Subcutaneous adipose tissue (tissue), 4 donors: Measurements from ENCODE around the gene TECTB. TPM values are rescaled to one million over a fixed set of nuclear protein-coding genes. Genes with fewer than 3 reads are reported as not detected.

ENCODE experiments used
- CTCF ChIP-seq: fragments of 450-650 bp; IDR thresholded peaks from one replicate; pipeline ENCODE4 v1.5.1; 2016; ENCODE audit warnings: low read depth, mild to moderate bottlenecking, control low read depth, antibody characterized with exemption, moderate library complexity
- total RNA-seq, 4 donors: library from RNA; depleted of rRNA; stranded (reverse); fragments of >200 nt; gene quantifications; one replicate each; pipeline ENCODE4 v1.1.0, GENCODE V29; 2016

The TECTB gene
- total RNA-seq, 4 donors from 2014 or later = not detected

GRCh38 chr10:112258407-112258806 lies 24.8 kb upstream of the TECTB start:
- no peak for TF ChIP-seq CTCF

DNA sequence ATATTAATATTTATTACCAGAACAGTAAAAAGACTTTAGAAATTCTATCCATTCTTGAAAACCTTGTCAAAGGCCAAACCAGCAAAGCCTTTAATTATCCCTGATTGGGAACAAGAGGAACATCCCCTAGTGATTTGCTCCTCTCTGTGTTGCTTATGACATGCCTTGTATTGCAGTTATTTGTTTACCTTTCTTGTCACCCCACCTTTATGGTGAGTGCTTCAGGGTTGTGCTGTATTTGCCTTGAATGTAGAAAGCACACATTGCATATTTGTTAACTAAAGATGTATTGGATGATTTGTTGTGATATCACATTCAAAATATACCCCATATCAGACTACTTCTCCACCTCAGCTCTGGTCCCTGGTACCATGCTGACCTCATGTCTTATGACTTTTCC lies 23.5 kb upstream of the TECTB start:
- no peak for TF ChIP-seq CTCF

DNA sequence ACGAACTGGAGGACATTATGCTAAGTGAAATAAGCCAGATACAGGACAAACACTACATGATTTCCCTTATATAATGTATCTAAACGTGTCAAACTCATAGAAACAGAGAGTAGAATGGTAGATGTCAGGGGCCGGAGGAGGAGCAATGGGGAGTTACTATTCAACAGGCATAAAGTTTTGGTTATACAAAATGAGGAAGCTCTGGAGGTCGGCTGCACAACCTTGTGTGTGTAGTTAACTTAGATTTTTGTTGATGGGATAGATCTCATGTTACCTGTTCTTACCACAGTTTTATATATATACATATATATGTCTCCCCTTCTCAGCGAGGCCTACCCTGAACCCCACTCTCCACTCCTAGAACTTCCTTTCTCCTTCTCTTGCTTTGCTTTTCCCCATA lies 22.4 kb upstream of the TECTB start:
- TF ChIP-seq CTCF = no peak

- TF ChIP-seq CTCF = no peak
Measured at GRCh38 chr10:112261281-112261822, 21.8 kb upstream of the TECTB start.

- TF ChIP-seq CTCF = no peak
Measured at GRCh38 chr10:112262546-112262945, 20.7 kb upstream of the TECTB start.

DNA sequence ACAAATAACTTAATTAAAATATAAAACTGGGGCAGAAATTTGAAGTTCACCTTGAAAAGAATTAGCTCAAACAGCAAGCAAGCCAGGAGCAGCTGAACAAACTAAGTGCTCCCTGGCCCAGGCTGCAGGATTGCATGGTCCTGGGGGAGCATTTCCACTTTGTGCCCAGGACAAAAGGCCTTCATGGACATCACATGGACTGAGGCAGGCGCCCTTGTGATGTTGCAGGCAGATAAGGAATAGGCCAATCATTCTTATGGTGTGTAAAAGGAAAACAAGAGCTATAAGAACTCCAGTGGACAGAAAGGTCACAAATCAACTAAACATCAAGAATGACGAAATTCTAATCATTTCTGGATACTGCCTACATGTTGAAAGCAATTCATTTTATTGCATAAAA lies 17.5 kb upstream of the TECTB start:
- no peak for TF ChIP-seq CTCF

- TF ChIP-seq CTCF = no peak
Measured at GRCh38 chr10:112269266-112269665, 13.9 kb upstream of the TECTB start.
